Sigmoid colon (tissue), 7 donors: ENCODE data around the gene F11R. TPM values are rescaled to one million over a fixed set of nuclear protein-coding genes. Genes with fewer than 3 reads are reported as not detected.

Experiments used
- DNase-seq: peaks from one replicate; pipeline ENCODE4 v3.0.0-alpha.2; 2019
- H3K27ac ChIP-seq, 4 donors: fragments of 200-600 bp; sonication (generic); one replicate each; pipeline ENCODE4 v1.5.1; 2016 to 2019; ENCODE audit warnings: mild to moderate bottlenecking in 1 of 4
- H3K27me3 ChIP-seq, 3 donors: fragments of 200-600 bp; sonication (generic); one replicate each; pipeline ENCODE4 v1.5.1; 2019; ENCODE audit warnings: mild to moderate bottlenecking in 1 of 3
- H3K36me3 ChIP-seq, 4 donors: fragments of 200-600 bp; sonication (generic); one replicate each; pipeline ENCODE4 v1.5.1; 2016 to 2019
- H3K4me1 ChIP-seq, 4 donors: fragments of 200-600 bp; sonication (generic); one replicate each; pipeline ENCODE4 v1.5.1; 2017 to 2019
- H3K4me3 ChIP-seq, 4 donors: fragments of 200-600 bp; sonication (generic); one replicate each; pipeline ENCODE4 v1.5.1; 2017 to 2019; ENCODE audit warnings: mild to moderate bottlenecking in 2 of 4, moderate library complexity in 1 of 4
- H3K9me3 ChIP-seq, 4 donors: fragments of 200-600 bp in 3 of 4; sonication (generic) in 3 of 4; one replicate each; pipeline versions ENCODE4 v1.5.1 to v1.6.1; 2013 to 2019
- EP300 ChIP-seq, 4 donors: sonication (generic); formaldehyde crosslinking; IDR thresholded peaks; one replicate each; pipeline ENCODE4 v1.6.1; 2017; ENCODE audit warnings: antibody characterized with exemption in 4 of 4
- POLR2A ChIP-seq, 2 donors: fragments of 450-650 bp; IDR thresholded peaks; one replicate each; pipeline ENCODE4 v1.6.1; 2016; ENCODE audit warnings: antibody characterized with exemption in 2 of 2, mild to moderate bottlenecking in 2 of 2, moderate library complexity in 2 of 2
- POLR2AphosphoS5 ChIP-seq, 4 donors: sonication (generic); formaldehyde crosslinking; IDR thresholded peaks; one replicate each; pipeline ENCODE4 v1.6.1; 2017; ENCODE audit warnings: antibody characterized with exemption in 4 of 4
- WGBS, 2 donors: extraction: QIAGEN DNeasy Blood & Tissue Kit; methylation state at CpG; one replicate each; pipeline ENCODE4 v1.1.7; 2013; 5-methylcytosine and 5-hydroxymethylcytosine counted together
- intact Hi-C: fragments of 100-400 bp; cut with DNase I; formaldehyde crosslinking; loops from one replicate; pipeline ENCODE4 v1.15.1; 2023
- polyA plus RNA-seq, 3 donors: library from polyadenylated mRNA; stranded (reverse); fragments of 200-250 nt; gene quantifications; one replicate each; pipeline ENCODE4 v1.2.3, GENCODE V29; 2013
- total RNA-seq, 4 donors: library from RNA; depleted of rRNA; stranded (reverse); fragments of >200 nt; gene quantifications; one replicate each; pipeline ENCODE4 v1.1.0, GENCODE V29; 2016
- TF ChIP-seq, protein P1 (sequence below), 4 experiments: fragments of 450-650 bp in 3 of 4; fragments of 200-600 bp in 1 of 4; IDR thresholded peaks; one replicate each; pipeline ENCODE4 v1.5.1; 2016 to 2019; ENCODE audit warnings: antibody characterized with exemption in 4 of 4, mild to moderate bottlenecking in 3 of 4, moderate library complexity in 2 of 4
- donor health status: healthy with polysubstance abuse.
- donor health status: Bipolar disorder and iron deficiency.
- donor health status: healthy.

The F11R gene
- total and polyA plus RNA-seq, 7 donors, result 2.7 to 96.7 (median 15.6) TPM

DNA sequence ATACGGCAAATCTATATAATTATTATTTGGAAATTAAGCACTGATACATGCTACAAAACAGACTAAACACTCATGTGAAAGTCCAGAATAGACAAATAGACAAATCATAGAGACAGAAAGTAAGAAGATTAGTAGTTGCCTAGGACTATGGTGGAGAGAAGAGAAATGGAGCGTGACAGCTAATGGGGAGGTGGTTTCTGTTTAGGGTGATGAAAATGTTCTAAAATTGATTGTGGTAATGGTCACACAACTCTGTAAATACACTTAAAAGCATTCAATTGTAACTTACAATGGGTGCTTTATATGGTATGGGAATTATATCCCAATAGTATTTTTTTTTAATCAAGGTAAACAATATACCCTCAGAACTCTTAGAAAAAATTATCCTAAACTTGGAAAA is 45.9 kb downstream of the F11R start:
- 92 to 97% methylated on average over 2 of the region's 2 CpGs for WGBS, 2 donors
- intact Hi-C loops, result no loop called here
- no peaks in the 10 kb centered on the region for H3K36me3 ChIP-seq
- H3K4me3 ChIP-seq, result no peak overlapping the region
- H3K27me3 ChIP-seq, result peaks cover 0 to 1% (median 0%) of the 10 kb centered on the region in 3 donors
- H3K4me1 ChIP-seq, result no peaks in the 10 kb centered on the region
- H3K27ac ChIP-seq, result no peak overlapping the region
- TF ChIP-seq POLR2A (IDR thresholded peaks at IDR 0.05) (no peak), EP300 (IDR thresholded peaks at IDR 0.05) (no peak), POLR2AphosphoS5 (IDR thresholded peaks at IDR 0.05) (no peak)
- TF ChIP-seq, protein P1, sequence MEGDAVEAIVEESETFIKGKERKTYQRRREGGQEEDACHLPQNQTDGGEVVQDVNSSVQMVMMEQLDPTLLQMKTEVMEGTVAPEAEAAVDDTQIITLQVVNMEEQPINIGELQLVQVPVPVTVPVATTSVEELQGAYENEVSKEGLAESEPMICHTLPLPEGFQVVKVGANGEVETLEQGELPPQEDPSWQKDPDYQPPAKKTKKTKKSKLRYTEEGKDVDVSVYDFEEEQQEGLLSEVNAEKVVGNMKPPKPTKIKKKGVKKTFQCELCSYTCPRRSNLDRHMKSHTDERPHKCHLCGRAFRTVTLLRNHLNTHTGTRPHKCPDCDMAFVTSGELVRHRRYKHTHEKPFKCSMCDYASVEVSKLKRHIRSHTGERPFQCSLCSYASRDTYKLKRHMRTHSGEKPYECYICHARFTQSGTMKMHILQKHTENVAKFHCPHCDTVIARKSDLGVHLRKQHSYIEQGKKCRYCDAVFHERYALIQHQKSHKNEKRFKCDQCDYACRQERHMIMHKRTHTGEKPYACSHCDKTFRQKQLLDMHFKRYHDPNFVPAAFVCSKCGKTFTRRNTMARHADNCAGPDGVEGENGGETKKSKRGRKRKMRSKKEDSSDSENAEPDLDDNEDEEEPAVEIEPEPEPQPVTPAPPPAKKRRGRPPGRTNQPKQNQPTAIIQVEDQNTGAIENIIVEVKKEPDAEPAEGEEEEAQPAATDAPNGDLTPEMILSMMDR (IDR thresholded peaks at IDR 0.05), result no peak
- H3K9me3 ChIP-seq, result no peaks in the 10 kb centered on the region
- no peak for DNase-seq

DNA sequence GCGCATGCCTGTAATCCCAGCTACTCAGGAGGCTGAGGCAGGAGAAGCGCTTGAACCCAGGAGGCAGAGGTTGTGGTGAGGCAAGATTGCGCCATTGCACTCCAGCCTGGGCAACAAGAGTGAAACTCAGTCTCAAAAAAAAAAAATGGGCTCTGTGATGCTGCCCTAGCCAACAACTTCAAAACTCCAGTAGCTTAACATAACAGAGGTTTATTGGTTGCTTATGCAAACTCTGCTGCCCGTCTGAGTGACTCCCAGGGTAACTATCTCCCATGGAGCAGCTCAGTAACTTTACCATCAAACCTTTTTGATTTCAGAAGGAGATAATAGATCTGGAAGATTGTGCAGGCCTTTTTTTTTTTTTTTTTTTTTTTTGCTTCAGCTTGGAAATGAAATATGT is 47.5 kb downstream of the F11R start:
- H3K27me3 ChIP-seq, result no peaks in the 10 kb centered on the region
- no peaks in the 10 kb centered on the region for H3K9me3 ChIP-seq
- intact Hi-C loops, result no loop called here
- H3K27ac ChIP-seq, result no peak overlapping the region
- DNase-seq, result no peak
- TF ChIP-seq POLR2A (IDR thresholded peaks at IDR 0.05), result no peak
- TF ChIP-seq, protein P1 (IDR thresholded peaks at IDR 0.05), result no peak
- TF ChIP-seq EP300 (IDR thresholded peaks at IDR 0.05), result no peak
- no peak for TF ChIP-seq POLR2AphosphoS5 (IDR thresholded peaks at IDR 0.05)
- WGBS, 2 donors, result 78 to 85% methylated on average over 4 of the region's 4 CpGs
- H3K36me3 ChIP-seq, result no peaks in the 10 kb centered on the region
- H3K4me3 ChIP-seq, result no peak overlapping the region
- H3K4me1 ChIP-seq, result no peaks in the 10 kb centered on the region

DNA sequence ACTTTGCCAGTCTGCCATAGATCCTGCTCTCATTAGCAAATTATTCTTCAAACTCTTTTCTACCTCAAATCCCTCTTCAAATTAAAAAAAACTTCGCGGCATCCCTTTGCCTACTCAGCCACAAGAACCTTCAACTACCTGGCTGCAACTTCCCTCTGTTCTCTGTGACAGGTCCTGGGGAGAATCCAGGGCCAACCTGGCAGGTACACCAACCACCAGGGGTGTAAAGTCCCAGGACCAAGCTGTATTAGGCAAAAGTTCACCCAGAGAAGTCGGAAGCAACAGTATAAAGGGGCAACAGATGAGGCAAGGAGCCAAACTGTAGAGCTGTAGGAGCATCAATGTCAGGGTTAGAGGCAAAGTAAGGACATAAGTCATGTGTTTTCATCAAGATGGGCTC is 48.0 kb downstream of the F11R start:
- 52 to 55% methylated on average over 3 of the region's 3 CpGs for WGBS, 2 donors
- TF ChIP-seq POLR2A (IDR thresholded peaks at IDR 0.05) (no peak), EP300 (IDR thresholded peaks at IDR 0.05) (no peak), POLR2AphosphoS5 (IDR thresholded peaks at IDR 0.05) (no peak)
- TF ChIP-seq, protein P1 (IDR thresholded peaks at IDR 0.05), result no peak

DNA sequence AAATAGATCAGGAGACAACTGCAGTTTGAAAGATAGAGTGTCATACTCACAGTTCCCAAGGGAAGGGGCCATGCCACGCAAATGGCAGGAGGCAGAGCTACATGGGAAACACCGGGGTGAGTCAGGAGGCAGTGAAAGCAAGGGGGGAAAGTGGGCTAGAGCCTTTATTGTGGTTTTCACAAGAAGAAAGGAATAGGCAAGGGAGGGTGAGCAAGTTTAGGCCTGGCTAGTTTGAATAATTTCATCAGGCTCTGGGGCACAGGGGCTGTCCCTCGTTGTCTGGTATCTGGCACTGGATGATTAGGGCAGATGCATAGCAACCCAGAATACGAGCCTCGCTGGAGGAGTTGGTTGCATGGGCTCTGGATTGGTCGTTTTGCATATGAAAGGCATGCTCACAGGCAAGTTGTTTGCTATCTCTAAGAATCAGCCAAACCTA is 49.3 kb downstream of the F11R start:
- Histone ChIP-seq H3K4me3 (no peak overlapping the region), H3K36me3 (no peaks in the 10 kb centered on the region), H3K27me3 (no peaks in the 10 kb centered on the region), H3K4me1 (no peaks in the 10 kb centered on the region), H3K27ac (no peak overlapping the region), H3K9me3 (no peaks in the 10 kb centered on the region)
- WGBS, 2 donors, result 31 to 43% methylated on average over 6 of the region's 6 CpGs
- intact Hi-C loops, result no loop called here
- DNase-seq, result no peak
- TF ChIP-seq POLR2A (IDR thresholded peaks at IDR 0.05) (no peak), EP300 (IDR thresholded peaks at IDR 0.05) (no peak), POLR2AphosphoS5 (IDR thresholded peaks at IDR 0.05) (no peak)
- TF ChIP-seq, protein P1 (IDR thresholded peaks at IDR 0.05), result no peak

More for the DNA sequence above, 48.0 kb downstream of the F11R start:
- DNase-seq, result no peak
- Histone ChIP-seq H3K36me3 (no peaks in the 10 kb centered on the region), H3K9me3 (no peaks in the 10 kb centered on the region), H3K27ac (no peak overlapping the region), H3K27me3 (no peaks in the 10 kb centered on the region), H3K4me3 (no peak overlapping the region), H3K4me1 (no peaks in the 10 kb centered on the region)
- intact Hi-C loops, result no loop called here

DNA sequence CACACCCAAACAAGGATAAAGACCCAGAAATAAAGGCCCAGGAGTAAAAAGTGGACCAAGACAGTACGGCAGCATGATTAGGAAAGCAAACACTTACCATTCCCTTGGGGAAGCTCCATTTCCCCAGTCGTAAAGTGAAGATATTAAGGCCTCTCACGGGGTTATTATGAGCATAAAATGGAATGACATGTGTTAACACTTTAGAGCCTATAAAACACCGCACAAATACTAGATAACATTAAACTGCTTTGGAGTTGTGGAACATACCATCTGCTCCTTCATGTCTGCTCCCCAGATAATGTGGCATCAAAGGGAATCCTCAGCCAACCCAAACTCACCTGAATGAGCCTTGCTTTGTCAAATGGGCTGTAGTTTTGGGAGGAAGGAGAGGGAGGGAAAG is 57.4 kb downstream of the F11R start:
- Histone ChIP-seq H3K9me3 (no peaks in the 10 kb centered on the region), H3K27ac (no peak overlapping the region), H3K27me3 (no peaks in the 10 kb centered on the region), H3K4me1 (no peaks in the 10 kb centered on the region), H3K4me3 (no peak overlapping the region), H3K36me3 (no peaks in the 10 kb centered on the region)
- intact Hi-C loops, result no loop called here
- DNase-seq, result no peak
- WGBS, 2 donors, result 18 to 37% methylated on average over 4 of the region's 4 CpGs
- TF ChIP-seq, protein P1 (IDR thresholded peaks at IDR 0.05), result no peak
- no peak for TF ChIP-seq POLR2A (IDR thresholded peaks at IDR 0.05)
